Effector CD8-positive, alpha-beta T cell (primary cell): Measurements from ENCODE around the gene TIFAB.

Source experiments
- DNase-seq: peaks from one replicate; lab custom pipeline; 2025; lab: John Stamatoyannopoulos, UW

The TIFAB gene

DNA sequence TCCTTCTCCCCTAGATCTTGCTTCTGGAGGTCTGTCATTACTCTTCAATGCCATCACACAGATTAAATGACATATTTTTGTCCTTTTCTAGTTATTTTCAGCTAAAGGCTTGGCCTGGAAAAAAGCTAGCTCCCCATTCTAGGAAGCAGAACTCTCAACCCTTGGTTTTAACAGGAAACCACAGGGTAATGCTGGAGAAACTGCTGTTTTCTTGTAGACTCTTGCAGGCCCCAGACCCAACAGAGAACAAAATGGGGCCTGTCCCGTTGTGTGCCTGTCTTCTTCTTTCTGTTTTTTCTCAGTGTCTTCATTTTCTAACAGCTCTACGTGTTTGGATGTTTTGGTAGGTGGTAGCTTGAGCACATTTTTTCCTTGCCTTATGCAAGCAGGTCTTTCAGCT is 26.5 kb downstream of the TIFAB start:
- DNase-seq = no peak

GRCh38 chr5:135423846-135424168 is 28.3 kb downstream of the TIFAB start:
- DNase-seq = no peak

- no peak for DNase-seq
Observed at GRCh38 chr5:135423146-135423845, 28.9 kb downstream of the TIFAB start.

GRCh38 chr5:135422419-135422818 is 29.7 kb downstream of the TIFAB start:
- DNase-seq = no peak

DNA sequence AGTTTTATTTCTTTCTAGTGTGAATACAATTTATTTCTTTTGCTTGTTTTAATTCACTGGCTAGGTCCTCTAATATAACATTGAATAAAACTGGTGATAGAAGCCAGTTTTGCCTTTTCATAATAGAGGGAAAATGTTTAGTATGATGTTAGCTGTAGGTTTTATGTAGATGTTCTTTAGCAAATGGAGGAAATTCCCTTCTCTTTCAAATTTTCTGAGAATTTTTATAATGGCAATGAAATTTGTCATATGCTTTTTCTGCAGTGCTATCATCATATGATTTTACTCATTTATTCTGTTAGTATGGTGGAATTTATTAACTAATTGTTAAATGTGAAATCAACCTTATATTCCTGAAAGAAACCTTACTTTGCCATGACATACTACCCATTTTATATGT is 35.1 kb downstream of the TIFAB start:
- no peak for DNase-seq

- no peak for DNase-seq
Observed at GRCh38 chr5:135405082-135405481, 47.1 kb downstream of the TIFAB start.

DNA sequence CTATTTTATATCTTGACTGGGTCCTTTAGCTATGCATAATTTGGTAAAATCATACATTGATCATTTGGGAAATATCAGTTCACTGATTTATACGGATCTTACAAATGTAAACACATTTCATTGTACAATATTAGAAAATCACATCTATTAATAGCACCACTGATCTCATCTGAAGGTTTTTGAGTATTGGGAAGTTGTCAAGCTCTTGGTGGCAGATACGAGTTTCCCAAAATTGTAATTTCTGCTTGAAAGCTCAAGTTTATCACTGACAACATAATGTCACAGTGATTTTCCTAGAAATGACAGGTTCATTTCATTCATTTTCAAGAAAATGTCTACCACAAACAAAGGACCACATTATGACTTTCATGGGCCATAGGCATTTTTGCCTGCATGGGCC is 50.1 kb downstream of the TIFAB start:
- no peak for DNase-seq

DNA sequence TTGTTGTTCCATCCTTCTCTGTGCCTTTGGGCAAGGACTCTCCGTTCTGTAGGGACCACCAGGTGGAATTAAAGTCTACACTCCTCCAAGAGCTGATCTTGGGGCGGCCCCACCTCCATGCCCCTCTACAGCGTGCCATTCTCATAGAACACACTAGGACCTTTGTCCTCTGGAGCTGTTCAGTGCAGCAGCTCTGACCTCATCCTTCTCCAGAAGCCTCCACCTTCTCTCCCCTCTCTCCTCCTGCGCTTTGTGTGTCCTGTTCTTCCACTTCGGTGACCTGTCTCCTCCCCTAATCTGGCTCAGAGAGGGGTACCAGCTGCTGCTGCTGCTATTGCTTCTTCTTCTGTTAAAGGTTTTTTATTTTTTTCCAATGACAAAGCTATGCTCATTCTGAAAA is 51.3 kb downstream of the TIFAB start:
- no peak for DNase-seq

GRCh38 chr5:135399794-135400542 is 52.2 kb downstream of the TIFAB start:
- DNase-seq = no peak

DNA sequence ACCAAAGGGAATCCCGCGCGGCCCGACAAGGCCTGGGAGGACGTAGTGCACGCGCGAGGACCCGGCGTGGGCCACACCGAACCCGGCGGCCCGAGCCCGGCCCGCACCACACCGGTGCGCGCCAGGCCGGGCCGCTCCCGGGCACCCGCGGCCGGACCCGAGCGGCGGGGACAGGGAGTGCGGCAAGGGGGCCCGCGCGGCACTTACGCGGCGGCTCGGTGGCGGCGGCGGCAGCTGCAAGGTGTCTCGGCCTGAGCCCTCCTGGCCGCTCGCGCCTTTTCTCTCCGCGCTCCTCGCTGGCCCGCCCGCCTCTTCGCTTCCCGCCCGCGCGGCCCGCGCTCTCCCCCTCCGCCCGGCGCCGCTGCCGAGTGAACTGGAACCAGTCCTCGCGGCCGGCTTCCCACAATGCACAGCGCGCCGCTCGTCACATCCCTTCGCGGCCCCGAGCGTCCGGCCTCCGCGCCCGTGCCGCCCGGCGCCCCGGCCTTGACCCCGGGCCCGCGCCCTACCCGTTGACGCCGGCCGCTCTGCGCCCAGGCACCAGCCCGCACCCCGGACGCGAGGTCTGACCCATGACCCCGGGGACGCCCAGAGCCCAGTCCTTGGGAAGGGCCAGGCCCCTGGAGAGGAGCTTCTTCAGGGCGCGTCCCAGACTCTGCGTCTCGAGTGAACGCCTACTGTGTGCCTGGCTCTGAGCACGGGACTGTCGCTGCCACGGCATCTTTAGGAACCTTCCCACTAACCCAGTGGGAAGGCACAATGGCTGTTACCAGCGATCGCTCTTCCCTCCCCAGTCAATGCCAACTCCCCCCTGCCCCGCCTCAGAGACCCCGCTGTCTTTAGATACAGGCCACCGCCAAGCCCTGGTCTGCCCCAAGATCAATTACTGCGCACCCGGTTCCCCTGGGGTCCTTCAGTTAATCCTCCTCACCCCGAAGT is 53.0 kb downstream of the TIFAB start, which contains the start of gene MACROH2A1:
Gene MACROH2A1 (minus strand): TSS at position 377 of the 939 bp plus-strand sequence. CDS start 10,138 bp downstream, outside the sequence.
- peak; percentile 59 for DNase-seq

- DNase-seq = no peak
Observed at GRCh38 chr5:135398160-135398854, 53.8 kb downstream of the TIFAB start.
